ENCODE measurements around the gene SAYSD1.
"Not testable (repeated sequence)": the region's sequence is repeated elsewhere in the genome, so short reads cannot be mapped to it uniquely, and the experiment has no call there.

SAYSD1 gene, protein sequence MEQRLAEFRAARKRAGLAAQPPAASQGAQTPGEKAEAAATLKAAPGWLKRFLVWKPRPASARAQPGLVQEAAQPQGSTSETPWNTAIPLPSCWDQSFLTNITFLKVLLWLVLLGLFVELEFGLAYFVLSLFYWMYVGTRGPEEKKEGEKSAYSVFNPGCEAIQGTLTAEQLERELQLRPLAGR

DNA sequence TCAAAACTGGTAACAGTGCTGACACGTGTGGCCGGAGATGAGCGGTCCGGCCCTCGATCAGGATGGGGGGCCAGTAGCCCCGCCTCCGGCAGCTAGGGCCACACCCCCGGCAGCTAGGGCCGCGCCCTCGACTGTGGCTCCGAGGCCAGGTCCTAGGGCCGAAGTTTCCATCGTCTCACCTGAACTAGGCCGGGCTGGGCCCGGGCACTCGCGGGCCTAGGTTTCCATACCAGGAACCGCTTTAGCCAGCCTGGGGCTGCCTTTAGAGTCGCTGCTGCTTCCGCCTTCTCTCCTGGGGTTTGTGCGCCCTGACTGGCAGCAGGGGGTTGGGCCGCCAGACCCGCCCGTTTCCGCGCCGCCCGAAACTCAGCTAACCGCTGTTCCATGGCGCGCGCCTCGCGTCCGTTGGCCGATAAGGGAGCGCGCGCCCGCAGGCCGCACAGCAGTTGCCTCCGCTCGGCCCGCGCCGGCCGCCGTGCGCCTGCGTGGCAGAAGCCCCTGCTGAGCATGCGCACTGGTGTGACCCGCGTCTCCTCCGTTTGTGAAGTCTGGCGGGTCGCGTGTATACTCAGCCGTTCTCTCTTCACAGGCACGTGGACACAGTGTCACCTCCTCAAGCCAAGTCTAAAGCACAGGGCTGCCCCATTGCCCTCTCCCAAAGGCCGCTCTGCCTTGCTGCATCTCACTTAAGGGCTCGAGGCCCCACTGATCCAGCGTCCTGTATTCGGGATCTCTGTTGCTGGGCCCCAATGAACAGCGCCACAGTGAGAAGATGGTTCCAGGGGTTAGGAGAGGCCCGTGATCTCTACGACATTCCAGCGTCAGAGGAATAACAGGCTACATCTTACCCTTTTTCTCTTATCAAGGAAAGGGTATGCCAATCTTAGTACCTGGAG lies at the start of gene SAYSD1:
TSS of gene SAYSD1 (minus strand) at position 483 of the 896 bp plus-strand sequence. CDS start at position 386, 97 bp downstream.
- DNase-seq: peak; percentile 98

DNA sequence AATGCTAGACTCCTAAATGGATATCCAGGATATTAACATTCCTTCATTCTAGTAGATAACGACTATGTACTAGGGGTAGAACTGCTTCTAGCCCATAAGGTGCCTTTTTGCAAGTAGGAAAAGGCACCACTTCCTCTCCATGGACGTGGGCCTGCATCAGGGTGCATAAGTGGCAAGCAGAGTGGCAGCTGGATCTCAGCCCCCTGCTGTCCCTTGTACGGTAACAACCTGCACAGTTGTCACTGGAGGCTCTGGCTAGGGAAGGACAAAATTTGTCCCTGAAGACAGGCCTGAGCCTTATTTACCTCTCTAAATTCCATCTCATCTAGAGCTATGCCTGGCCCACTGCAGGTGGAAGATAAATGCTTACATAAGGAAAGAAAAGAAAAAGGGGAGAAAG lies 42.5 kb upstream of the SAYSD1 start:
- no peak for DNase-seq

DNA sequence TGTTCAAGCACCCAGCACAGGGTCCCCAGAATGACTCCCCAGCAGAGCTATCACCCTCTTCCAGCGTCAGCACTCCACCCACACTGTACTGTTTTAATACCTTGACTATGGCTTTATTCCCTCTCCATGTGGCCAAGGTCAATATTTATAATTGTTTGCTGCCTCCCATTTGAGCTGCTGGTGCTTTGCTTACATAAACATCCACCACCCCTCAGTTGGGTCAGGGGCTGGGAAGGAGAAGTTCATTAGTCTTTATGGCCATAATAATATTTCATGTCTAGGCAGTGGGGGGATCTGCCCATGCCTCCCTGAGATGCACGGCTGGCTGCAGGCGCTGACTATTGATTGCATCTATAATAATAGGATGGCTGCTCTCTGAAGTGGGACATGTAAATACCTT lies 41.8 kb upstream of the SAYSD1 start:
- DNase-seq: no peak

DNA sequence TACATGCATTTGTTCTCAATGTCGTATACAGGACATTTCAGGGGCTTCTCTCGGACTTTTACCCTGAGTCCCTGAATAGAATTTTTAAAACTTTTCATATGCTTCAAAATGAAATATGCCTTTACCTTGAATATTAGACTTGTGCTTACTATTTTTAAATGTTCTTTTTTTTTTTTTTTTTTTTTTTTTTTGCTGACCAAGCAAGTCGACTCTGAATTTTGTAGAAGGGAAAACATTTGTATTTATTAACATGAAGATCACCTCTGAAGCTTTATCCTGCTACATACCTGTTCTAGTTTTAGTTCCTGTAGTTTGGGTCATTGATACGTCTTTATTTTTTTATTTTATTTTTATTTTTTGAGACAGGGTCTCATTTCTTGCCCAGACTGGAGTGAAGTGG lies 39.7 kb upstream of the SAYSD1 start:
- DNase-seq: no peak

DNA sequence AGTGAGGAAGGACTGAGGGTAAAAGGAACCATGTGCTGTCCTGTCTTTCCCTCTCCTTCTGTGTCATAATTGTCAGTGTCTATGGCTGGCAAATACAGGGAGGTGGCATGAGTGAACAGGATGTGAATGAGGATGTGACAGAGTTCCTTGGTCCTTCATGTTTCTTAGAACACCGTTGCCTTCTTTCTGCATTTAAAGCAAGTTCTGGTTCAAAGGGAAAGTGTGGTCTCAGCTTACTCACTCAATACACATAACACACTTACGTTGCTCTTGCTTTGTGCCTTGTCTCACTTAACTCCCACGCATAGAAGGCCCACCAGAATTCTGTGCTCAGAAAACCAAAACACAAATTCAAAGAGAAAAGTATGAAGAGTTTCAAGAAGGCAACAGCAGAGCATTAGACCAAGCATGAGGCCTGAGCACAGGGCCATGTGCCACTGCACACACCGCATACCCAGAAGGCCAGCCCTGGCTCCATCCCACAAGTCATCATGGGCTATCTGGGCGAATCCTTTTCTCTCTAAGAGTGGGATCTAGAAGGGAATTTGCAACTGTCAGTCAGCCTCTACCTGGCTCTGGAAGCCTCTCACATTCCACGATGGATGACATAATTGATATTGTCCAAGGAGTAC lies 38.9 kb upstream of the SAYSD1 start:
- DNase-seq: no peak

DNA sequence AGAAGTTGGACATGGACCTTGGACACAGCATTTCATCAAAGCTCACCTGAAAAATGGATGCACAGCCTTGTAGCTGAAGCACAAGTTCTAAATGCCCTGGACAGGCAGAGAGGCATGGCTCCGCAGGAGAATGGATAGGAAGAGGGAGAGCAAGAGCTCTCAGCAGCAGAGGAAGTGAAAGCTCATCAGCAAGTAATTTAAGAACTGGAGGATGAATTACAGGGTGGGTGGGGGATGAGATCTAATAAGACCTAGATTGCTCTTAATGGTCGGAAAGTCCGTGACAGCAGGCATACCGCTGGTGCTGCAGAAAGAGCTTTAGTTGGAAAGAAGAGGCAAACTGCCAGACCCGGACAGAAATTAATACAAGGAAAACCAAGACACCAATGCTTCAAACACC lies 37.3 kb upstream of the SAYSD1 start:
- DNase-seq: no peak

DNA sequence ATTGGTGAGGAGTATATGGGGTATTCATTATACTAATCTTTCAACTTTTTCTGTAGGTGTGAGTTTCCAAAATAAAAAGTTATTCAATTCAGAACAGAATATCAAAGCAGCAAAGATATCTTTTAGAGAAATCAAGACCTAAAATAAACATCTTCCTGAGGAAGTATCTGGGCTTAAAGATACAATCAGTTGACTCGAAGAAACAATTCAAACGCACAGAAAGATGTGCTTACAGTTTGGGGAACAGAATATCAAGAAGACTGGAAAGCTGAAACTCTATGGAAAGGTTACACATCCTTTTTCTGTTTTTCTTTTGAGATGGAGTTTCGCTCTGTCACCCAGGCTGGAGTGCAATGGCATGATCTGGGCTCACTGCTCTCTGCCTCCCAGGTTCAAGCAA lies 36.2 kb upstream of the SAYSD1 start:
- DNase-seq: no peak

DNA sequence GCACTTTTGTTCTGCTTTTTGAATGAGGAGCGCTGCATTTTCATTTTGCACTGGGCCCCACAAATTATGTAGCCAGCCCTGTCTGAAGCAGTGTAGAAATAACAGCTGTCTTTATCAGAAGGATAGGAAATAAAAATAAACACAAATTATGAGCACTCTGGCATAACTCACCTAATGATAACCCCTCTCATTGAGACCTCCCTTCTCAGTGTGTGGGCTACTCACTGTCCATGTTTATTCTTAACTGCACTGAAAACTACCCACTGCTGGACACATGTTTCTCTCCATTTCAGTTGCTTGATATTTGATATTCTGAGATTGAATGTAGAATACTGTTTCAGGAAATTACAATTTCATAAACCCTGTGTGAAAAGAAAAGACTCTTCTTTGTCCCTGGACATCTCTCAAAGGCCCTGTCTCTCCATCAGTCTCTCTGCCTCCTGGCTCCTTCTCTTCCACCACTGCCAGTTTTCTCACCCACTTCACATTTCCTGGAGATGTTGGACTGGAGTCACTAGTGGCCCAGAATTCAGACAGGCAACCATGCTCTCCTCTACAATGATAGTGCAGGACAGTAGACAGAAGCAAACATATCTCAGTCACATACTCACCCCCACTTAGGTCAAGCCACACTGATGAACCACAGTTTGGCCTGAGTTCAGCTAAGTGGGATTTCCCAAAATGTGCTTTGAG lies 29.6 kb upstream of the SAYSD1 start:
- no peak for DNase-seq

DNA sequence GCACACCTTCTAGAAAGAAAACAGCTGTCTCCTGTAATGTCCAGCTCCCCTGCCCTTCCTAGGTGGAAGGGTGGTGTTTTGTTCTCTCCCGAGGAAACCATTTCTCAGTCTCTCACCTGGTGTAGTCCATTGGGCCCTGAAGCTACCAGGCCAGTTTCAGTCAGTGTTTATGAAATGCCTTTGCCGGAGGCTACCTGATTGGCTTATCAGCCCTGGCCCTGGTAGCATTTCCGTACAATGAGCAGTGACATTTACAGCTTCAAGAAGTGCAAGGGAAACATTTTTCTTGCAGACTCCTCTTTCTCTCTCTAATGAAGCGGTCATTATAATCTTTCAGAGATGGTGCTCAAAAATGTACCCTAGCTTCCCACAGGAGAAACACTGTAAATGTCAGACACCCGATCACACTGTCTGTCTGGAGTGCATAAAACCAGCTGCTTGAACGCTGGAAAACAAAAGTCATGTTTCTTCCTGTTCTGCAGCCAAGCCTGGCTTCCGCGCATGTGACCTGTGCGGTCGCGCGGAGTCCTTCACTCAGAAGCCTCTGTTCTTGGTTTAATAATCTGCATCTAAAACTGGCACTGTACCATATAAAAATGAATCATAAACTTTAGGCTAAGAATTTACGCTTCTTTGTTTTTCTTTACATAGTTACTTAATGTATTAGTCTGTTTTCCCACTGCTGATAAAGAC lies 28.4 kb upstream of the SAYSD1 start:
- no peak for DNase-seq

DNA sequence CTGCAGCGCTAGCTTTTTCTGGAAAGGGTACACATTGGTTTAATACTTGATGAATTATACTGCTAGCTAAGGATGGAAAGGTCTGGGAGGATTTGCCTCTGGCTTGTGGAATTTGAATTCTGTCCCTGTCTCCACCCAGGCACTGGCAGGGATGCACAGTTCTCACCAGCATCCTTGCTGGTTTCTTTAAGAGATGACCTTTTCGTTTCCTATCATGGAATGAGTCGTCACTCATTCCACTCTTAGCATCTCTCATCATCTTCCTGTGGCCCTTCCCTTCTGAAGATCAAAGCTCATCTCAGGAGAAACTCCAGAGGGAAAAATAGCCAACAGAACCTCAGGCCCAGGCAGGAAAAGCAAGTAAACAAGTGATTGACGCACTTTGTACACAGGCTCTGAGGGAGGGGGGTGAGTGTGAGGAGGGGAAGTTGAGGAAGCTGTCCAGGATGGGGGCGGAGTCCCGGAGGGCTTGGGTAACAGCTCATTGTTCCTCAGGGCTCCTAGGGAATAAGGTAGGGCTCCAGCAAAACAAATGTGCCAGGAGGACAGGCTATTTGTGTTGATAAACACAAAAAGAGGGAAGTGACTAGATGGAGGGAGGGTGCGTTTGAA lies 25.7 kb upstream of the SAYSD1 start:
- no peak for DNase-seq

DNA sequence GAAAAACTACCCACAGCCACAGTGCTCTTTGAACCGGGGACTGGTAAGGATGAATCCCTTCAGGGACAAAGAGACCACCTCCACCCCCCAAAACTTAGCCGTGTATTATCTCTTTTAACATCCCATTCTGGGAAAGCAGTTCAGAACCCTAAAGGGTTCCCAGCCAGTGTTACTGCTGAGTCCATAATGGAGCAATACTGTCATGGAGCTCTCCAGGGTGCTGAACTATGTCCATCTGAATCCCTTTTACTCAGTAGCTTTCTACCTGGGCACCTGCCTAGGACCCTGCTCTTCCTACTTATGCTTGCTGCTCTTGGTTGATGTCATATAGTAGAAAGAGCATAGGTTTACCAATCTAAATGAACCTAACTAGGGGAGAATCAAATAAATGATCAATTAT lies 22.3 kb upstream of the SAYSD1 start:
- peak; percentile 17 for DNase-seq

DNA sequence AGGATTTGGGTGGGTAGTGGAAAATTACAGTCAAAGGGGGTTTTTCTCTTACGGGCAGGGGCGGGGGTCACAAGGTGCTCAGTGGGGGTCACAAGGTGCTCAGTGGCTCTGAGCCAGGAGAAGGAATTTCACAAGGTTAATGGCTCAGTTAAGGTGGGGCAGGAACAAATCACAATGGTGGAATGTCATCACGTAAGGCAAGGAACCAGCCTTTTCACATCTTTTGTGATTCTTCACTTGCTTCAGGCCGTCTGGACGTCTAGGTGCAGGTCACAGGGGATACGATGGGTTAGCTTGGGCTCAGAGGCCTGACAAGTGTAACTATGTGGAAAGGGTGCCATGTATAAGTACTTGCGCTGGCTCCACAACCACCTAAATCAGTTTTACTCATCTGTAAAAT lies 21.2 kb upstream of the SAYSD1 start:
- not testable (repeated sequence) for DNase-seq

DNA sequence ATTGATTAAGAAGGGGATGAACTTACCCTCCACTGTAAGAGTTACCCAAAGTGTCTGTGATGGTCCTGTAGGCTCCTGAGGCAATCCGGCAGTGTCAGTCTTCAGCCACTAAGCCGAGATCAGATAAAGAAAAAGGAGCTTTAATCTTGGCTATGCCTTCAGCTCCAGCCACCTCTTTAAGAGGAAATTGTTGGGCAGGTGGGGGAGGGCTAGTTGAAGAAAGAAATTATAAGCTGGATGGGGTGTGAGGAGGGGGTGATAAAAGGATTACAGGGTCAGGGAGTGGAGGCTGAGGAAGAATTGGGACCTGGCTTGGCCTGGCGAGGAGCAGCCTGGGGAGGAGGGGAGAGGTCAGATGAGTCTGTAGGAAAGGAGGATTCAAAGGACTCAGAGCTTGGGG lies 19.8 kb upstream of the SAYSD1 start:
- not testable (repeated sequence) for DNase-seq

DNA sequence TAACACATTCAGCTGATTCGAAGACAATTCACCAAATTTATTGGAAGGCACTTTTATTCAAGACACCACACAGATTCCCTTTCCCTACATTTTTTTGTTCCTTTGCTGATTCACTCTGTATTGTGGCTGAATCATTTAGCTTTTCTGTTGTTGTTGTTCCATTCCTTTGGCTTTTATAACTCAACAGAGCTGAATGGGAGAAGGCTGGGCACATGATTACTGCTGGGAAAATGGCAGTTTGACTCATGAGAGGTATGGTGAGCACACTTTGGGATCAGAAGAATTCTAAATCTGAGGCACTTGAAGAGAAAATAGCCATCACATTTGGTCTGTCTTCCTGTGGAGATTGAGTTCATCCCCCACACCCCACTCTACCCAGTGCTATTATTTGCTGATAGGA lies 15.7 kb upstream of the SAYSD1 start:
- no peak for DNase-seq

DNA sequence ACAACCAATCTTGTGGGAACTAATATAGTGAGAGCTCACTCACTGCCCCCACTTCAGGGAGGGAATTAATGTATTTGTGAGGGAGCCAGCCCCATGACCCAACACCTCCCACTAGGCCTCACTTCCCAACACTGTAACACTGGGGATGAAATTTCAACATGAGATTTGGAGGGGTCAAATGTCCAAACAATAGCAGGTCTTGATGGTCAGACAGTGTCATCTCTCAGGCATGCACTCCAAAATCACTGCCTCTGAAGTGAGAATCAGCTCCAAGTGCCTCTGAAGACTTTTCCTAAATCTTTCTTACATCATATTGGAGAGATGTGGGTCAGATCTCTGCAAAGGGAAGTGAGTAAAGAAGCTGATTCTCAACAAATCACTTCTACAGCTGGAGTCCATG lies 13.8 kb upstream of the SAYSD1 start:
- no peak for DNase-seq

DNA sequence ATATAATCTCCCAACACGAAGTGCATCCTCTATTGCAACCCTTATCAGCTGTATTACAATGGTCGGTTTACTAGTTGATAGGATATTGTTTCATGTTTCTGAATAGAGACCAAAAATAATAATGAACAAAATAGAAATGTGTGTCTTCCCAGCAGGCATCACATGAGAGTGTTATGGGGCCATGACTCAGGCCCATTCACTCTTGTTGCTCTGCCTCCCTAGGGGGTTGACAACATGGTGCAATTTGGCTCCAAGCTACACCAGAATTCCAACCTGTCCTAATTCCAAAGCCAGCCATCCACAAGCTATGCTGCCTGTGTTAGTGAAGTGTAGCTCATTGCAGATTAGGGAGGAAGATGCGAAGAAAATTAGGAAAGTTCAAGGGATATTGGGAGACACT lies 13.1 kb upstream of the SAYSD1 start:
- no peak for DNase-seq

DNA sequence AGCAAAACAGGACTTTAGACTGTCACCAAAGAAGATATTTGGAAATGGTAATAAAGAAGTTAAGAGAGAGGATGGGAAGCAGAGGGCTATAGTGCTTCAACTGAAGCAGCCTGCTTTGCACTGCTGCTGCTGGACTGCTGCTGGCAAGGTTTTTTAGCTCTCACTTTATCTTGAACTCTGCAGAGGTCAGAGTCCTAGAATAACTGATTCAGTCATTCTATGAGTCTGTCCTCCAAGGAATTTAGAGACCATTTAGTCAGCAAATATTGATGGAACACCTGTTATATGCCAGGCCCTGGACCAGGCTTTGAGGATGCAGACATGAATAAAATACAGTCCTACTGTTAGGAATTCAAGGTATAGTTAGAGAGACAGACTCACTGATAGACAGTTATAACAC lies 9.1 kb upstream of the SAYSD1 start:
- no peak for DNase-seq

DNA sequence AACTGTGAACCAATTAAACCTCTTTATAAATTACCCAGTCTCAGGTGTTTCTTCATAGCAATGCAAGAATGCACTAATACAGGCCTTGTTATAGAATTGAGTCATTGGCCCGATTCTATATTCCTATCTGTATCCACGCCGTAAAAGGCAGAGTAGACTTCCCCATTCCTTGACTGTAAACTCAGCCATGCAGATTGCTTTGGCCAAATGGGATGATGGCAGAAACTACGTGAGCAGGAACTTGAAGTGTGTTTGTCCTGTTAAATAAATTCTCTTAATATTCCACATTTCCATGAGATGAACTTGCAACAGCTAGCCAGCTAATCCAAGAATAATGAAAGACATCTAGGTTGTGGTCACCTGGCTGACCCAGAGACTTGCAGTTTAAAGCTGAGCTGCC lies 3.9 kb upstream of the SAYSD1 start:
- no peak for DNase-seq

DNA sequence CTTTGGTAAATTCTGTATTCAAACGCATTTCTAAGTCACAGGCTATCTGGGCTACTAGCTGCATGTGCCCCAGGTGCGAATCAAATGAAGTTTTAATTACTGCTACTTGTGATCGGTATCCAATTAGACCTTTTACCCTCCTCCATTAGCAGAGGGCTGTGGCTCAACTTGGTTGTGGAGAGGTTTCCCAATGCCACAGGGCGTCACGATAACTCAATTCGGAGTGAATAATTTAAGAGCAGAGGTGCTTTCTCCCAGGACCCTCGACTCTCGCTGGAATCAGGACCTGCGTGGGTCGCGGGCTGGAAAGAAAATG lies 640 bp downstream of the SAYSD1 start:
- no peak for DNase-seq

DNA sequence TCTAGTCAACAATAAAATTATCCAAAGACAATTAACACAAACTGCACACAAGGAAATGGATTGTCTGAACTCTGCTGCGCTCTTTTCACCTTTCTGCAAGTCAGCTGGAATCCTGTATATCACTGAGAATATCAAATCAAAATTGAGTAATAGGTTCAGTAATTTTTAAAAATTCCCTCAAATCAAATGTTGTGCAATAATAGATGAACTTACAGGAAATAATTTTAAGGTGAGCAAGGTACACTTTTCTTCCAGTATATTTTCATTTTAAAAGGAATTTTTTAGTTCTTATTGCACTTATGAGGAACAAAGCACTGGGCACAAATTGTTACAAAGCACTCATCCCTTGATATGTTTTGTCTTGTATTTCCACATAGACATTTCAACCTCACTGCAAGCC lies 1.2 kb downstream of the SAYSD1 start:
- no peak for DNase-seq

DNA sequence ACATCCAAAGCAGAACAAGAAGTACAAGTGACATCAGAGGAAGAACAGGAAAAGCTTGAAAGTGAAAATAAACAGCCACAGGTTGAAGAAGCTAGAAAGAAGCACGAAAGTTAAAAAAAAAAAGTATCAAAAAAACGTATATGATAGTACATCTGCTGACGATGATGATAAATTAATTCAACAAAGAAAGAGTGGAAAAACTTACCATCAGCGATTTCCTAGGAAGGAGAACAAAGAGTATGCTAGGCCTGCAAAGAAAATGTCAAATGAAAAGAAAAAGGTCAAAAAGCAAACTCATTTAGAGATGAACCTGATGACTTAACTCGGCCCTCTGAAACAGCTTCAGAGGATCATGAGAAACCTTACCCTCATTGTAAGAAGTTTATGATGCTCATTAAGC lies 3.7 kb downstream of the SAYSD1 start:
- DNase-seq: no peak

DNA sequence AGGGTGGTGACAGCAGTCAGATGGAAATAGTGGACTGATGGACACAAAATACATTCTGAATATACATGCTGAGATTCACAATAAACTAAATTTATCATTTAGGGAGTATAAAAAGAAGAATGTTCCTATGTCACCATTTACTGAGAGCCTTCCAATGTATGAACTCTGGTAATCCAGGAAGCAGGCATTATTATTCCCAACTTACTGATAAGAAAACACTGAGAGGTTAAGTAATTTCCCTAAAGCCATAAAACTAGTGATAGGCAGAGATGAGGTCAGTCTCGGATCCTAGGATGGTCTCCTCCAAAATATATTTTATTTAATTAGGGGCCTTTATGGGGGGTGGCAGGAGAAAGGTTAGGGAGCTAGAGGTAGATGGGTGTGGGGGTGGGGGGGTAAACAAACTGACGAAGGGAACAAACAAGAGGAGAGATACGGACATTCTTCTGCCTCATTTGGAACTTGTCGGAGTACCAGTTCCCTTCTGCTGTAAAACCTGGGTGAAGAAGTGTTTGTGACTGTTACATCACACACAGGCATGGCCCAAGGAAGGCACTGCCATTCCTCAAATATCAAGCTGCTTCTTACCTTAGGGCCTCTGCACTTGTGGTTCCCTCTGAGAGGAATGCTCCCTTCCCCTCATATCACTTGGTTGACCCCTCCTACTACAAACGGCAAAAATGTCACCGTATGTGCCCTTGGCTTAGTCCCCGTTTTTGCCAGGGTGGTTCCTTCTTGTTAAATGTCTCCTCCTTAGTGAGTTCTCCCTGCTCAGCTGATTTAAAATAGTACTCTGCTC lies 6.7 kb downstream of the SAYSD1 start:
- DNase-seq: no peak
